Measurements from ENCODE around the gene SV2C.

GRCh38 chr5:76230711-76231285 lies 147.6 kb downstream of the SV2C start:
- TF ChIP-seq ZSCAN23 (tag by site-specific recombination; IDR thresholded peaks at IDR 0.05): no peak
- TF ChIP-seq ZNF747 (tag by site-specific recombination; IDR thresholded peaks at IDR 0.05): no peak
- no peak for TF ChIP-seq ZNF830 (tag by site-specific recombination; IDR thresholded peaks at IDR 0.05; ENCODE audit: low read depth)

Measured in HEK293 (cell line).